ENCODE measurements around the gene NUCB2.

Gene NUCB2

DNA sequence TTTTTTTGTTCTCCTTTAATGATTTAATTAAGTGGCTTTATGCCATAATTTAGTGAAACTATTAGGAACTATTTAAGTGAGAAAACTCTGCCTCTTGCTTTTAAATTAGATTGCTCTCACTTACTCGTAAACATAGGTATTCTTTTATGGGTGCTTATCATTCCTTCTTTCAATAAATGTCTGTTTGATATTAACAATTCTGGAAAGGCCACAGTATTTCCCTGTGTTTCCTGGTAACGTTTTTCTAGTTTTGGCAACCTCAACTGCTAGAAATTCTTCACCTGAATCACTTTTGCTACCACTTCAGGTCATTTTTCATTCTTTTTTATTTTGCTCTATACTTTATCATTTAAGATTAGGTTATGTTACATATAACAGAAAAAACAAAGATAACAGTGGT lies 55.1 kb downstream of the NUCB2 start:
- no peak for DNase-seq

- DNase-seq, result peak in 3 of 56 donors; percentile 3 to 10 (median 10)
These were observed 57.5 kb downstream of the NUCB2 start for GRCh38 chr11:17333799-17334586.

GRCh38 chr11:17343257-17343656 lies 66.7 kb downstream of the NUCB2 start:
- DNase-seq, result no peak

DNA sequence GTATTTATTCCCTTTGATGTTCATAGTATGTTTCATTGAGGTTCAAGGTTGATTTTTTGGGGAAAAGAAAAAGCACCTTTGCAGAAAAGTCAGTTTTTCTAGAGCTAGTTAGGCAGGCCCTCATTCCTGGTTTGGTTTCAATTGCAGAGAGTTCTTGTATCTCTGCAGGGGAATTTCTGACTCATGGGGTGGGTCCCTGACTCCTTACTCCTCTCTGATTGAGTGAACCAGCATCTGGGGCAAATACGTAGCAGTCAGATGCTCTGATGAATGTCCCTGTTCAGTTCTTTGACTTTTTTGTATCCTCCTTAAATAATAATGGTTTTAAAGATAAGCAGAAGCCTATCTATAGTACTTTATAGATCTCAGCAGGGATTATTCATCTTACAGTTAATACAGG lies 67.4 kb downstream of the NUCB2 start:
- no peak for DNase-seq

- DNase-seq, result no peak
These were observed 71.1 kb downstream of the NUCB2 start for GRCh38 chr11:17347676-17348075.

DNA sequence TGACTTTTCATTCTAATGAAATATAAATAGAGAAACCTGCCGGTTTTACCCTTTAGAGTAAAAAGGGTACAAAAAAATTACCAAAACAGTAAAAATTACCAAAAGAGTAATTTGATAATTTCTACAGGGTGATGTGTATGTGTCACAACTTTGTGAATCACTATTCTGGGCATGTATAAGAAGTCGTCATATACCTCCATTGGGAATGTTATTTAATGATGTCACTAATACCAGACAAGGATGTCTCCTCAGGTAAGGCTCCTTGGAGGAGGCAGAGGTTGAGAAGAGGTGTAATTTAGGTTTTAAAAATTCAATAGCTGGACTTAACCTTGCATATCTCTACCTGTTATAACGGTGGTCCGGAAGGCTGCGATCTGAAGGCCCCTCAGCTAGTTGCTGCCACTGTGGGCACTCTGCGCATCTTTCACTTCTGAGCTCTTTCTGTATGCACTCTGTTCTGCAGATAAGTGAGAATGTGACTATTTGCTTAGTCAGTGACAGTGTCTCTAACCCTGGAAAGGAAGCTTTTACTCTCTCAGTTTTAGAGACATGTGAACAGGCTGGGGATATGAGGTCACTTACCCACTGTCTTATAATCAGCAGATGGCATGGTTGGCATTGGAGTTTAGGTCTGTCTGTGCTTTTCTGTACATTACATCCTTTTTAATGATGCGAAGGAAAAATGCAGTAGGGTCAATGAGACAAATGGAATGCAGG lies 74.1 kb downstream of the NUCB2 start:
- no peak for DNase-seq

- no peak for DNase-seq
These were observed 74.6 kb downstream of the NUCB2 start for GRCh38 chr11:17351172-17351509.

- DNase-seq, result peak in 39 of 56 donors; percentile 5 to 68 (median 33)
These were observed 75.1 kb downstream of the NUCB2 start, which contains the start of gene NCR3LG1 for GRCh38 chr11:17351510-17352176. NCR3LG1 (plus strand) TSS chr11:17351800; CDS start chr11:17351970, 170 bp downstream.

GRCh38 chr11:17352950-17353820 lies 76.6 kb downstream of the NUCB2 start:
- peak in 48 of 56 donors; percentile 19 to 87 (median 63) for DNase-seq

- DNase-seq, result no peak
These were observed 77.5 kb downstream of the NUCB2 start for GRCh38 chr11:17353821-17354600.

DNA sequence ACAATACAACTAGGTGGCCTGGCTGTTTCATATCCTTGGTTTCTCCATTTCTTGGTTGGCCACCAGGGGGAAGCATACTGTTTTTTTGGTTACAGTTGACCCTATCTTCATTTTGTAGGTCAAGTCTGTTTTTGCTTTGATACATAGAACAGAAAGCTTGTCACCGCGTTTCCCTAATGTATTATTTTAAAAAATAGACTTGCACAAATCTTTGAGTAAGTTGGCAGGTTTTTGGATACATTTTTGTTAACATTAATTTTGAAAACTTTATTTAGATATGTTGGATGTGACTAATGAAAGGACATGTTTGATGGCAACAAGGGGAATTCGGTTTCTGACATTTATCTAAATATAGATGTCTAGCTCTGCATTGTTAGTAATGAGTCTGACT lies 78.1 kb downstream of the NUCB2 start:
- peak in 28 of 56 donors; percentile 1 to 74 (median 12) for DNase-seq

GRCh38 chr11:17366495-17366894 lies 90.0 kb downstream of the NUCB2 start:
- DNase-seq, result no peak

DNA sequence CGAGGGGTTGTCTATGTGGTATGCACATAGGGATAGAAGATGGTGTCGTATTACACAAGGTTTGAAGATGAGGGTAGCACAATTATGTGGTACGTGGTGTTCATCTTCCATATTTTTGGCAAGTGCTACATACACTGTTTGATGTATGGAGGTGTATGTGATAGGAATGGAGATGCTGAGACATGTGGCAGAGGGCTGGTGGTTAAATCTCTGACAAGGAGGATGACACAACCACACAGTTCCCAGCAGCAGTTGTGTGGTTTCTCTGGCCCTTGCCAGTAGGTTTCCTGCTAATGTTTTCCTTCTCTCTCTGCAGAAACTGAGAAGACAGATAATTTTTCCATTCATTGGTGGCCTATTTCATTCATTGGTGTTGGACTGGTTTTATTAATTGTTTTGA lies 92.0 kb downstream of the NUCB2 start:
- DNase-seq, result no peak

GRCh38 chr11:17369094-17369493 lies 92.6 kb downstream of the NUCB2 start:
- no peak for DNase-seq

DNA sequence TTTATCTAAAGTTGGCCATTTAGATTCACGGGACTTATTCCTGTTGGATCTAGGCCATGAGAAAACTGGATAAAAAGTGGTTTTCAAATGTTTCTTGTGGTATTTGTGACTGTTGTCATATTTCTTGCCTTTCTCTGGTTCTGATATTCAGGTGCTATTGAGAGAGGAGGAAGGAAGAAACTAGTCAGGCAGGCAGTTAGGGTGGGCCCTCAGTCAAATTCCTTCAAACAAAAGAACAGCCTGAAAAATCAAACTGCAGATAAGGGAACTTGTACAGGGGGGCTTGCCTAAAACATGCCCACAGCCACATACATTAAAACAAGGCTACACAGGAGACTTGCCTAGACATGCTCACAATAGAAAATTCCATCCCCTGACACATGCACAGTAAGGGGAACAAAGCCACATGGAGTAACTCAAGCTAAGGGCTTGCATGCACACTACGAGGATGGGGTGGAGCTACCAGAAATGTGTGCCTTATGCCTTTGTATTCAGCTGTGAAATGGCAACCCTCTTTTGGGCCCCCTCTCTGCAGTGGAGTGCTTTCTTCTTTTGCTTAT lies 93.2 kb downstream of the NUCB2 start:
- no peak for DNase-seq

- no peak for DNase-seq
These were observed 95.1 kb downstream of the NUCB2 start for GRCh38 chr11:17371614-17372013.

GRCh38 chr11:17375547-17375946 lies 99.0 kb downstream of the NUCB2 start:
- DNase-seq, result no peak

DNA sequence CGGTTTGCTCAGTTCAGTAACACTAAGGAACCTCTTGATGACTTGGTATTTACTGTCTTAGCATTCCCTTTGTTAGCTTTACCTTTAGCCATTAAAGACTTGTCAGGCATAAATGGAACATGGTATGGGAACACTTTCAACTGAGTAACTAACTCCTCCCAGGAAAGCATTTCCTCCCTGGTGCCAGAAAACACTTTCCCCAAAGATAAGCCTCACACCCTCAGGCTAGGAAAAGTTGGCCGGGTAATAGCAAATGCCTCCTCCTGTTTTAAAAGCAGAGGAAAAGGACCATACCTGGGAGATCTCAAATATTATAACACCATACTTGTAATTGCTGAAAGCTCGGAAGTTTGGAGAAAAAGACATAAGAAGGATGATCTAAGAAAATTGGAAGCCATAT lies 100.0 kb downstream of the NUCB2 start:
- DNase-seq, result no peak

GRCh38 chr11:17378655-17379054 lies 102.1 kb downstream of the NUCB2 start:
- DNase-seq, result no peak
